Esophagus squamous epithelium (tissue), 4 donors: ENCODE results near the gene CALN1.
"Not testable (repeated sequence)": the region's sequence is repeated elsewhere in the genome, so short reads cannot be mapped to it uniquely, and the experiment has no call there.

Experiments used
- POLR2A ChIP-seq, 4 donors: fragments of 450-650 bp; IDR thresholded peaks; one replicate each; pipeline ENCODE4 v1.6.1; 2017; ENCODE audit warnings: antibody characterized with exemption in 4 of 4, mild to moderate bottlenecking in 4 of 4, moderate library complexity in 3 of 4
- TF ChIP-seq, protein P1 (sequence below), 6 experiments: fragments of 450-650 bp in 4 of 6; fragments of 200-600 bp in 2 of 6; sonication (generic) in 2 of 6; IDR thresholded peaks; one replicate each; pipeline ENCODE4 v1.5.1; 2016 to 2019; ENCODE audit warnings: antibody characterized with exemption in 6 of 6, mild to moderate bottlenecking in 4 of 6, moderate library complexity in 4 of 6

GRCh38 chr7:71737931-71738540, 674.1 kb downstream of the CALN1 start:
- TF ChIP-seq, protein P1, sequence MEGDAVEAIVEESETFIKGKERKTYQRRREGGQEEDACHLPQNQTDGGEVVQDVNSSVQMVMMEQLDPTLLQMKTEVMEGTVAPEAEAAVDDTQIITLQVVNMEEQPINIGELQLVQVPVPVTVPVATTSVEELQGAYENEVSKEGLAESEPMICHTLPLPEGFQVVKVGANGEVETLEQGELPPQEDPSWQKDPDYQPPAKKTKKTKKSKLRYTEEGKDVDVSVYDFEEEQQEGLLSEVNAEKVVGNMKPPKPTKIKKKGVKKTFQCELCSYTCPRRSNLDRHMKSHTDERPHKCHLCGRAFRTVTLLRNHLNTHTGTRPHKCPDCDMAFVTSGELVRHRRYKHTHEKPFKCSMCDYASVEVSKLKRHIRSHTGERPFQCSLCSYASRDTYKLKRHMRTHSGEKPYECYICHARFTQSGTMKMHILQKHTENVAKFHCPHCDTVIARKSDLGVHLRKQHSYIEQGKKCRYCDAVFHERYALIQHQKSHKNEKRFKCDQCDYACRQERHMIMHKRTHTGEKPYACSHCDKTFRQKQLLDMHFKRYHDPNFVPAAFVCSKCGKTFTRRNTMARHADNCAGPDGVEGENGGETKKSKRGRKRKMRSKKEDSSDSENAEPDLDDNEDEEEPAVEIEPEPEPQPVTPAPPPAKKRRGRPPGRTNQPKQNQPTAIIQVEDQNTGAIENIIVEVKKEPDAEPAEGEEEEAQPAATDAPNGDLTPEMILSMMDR (IDR thresholded peaks at IDR 0.05) = not testable (repeated sequence)
- TF ChIP-seq POLR2A (IDR thresholded peaks at IDR 0.05) = not testable (repeated sequence)
